Neural crest cell (in vitro differentiated cells): Measurements from ENCODE around the gene PKM. TPM values are rescaled to one million over a fixed set of nuclear protein-coding genes. Genes with fewer than 3 reads are reported as not detected.
"Not testable (repeated sequence)": the region's sequence is repeated elsewhere in the genome, so short reads cannot be mapped to it uniquely, and the experiment has no call there.

Experiments
- DNase-seq: peaks from one replicate; pipeline ENCODE4 v3.0.0; 2021; ENCODE audit warnings: low read depth, mixed read lengths, low spot score
- H3K27ac Mint-ChIP-seq: one replicate; pipeline ENCODE4 v1.8.0; 2021; ENCODE audit warnings: mild to moderate bottlenecking, mixed read lengths; ENCODE audit not compliant: unreplicated experiment
- H3K27me3 Mint-ChIP-seq: 2 replicates; pipeline ENCODE4 v1.8.0; 2021; ENCODE audit warnings: low read depth, mild to moderate bottlenecking, mixed read lengths
- H3K36me3 Mint-ChIP-seq: 2 replicates; pipeline ENCODE4 v1.8.0; 2021; ENCODE audit warnings: low read depth, mild to moderate bottlenecking, mixed read lengths
- H3K4me1 Mint-ChIP-seq: 2 replicates; pipeline ENCODE4 v1.8.0; 2021; ENCODE audit warnings: mixed read lengths
- H3K4me3 Mint-ChIP-seq: one replicate; pipeline ENCODE4 v1.8.0; 2021; ENCODE audit warnings: mild to moderate bottlenecking, mixed read lengths
- H3K9me3 Mint-ChIP-seq: 2 replicates; pipeline ENCODE4 v1.8.0; 2021; ENCODE audit warnings: mixed read lengths
- CTCF ChIP-seq: fragments of 200-600 bp; sonication (generic); conservative IDR thresholded peaks from 2 replicates; pipeline ENCODE4 v1.5.0; 2021; ENCODE audit warnings: antibody characterized with exemption, mild to moderate bottlenecking
- total RNA-seq: library from RNA; stranded (reverse); gene quantifications from 2 replicates; pipeline ENCODE4 v1.2.1, GENCODE V29; 2021

Gene PKM
- total RNA-seq, 1 donor from 2014 or later = 905 TPM

GRCh38 chr15:72172796-72173195 is 58.2 kb downstream of the PKM start:
- Mint-ChIP-seq H3K27ac (no peak overlapping the region), H3K36me3 (no peaks in the 10 kb centered on the region), H3K4me1 (peaks cover 14% of the 10 kb centered on the region), H3K27me3 (peaks cover 3% of the 10 kb centered on the region), H3K4me3 (no peak overlapping the region), H3K9me3 (no peaks in the 10 kb centered on the region)
- no peak for TF ChIP-seq CTCF
- DNase-seq = no peak

GRCh38 chr15:72171978-72172377 is 59.0 kb downstream of the PKM start:
- H3K9me3 Mint-ChIP-seq, DNase-seq, H3K27ac Mint-ChIP-seq, H3K36me3 Mint-ChIP-seq, H3K27me3 Mint-ChIP-seq, H3K4me3 Mint-ChIP-seq: not testable (repeated sequence)
- H3K4me1 Mint-ChIP-seq = peaks cover 14% of the 10 kb centered on the region

- Mint-ChIP-seq H3K9me3 (no peaks in the 10 kb centered on the region), H3K36me3 (no peaks in the 10 kb centered on the region), H3K27ac (no peak overlapping the region), H3K4me3 (no peak overlapping the region), H3K27me3 (peaks cover 3% of the 10 kb centered on the region), H3K4me1 (peaks cover 14% of the 10 kb centered on the region)
- DNase-seq = no peak
- no peak for TF ChIP-seq CTCF
These were observed 60.3 kb downstream of the PKM start for GRCh38 chr15:72170691-72171090.

- no peak for DNase-seq
- Mint-ChIP-seq H3K4me1 (peaks cover 14% of the 10 kb centered on the region), H3K27ac (no peak overlapping the region), H3K36me3 (no peaks in the 10 kb centered on the region), H3K9me3 (no peaks in the 10 kb centered on the region), H3K27me3 (peaks cover under 1% of the 10 kb centered on the region), H3K4me3 (no peak overlapping the region)
- TF ChIP-seq CTCF = no peak
These were observed 60.9 kb downstream of the PKM start for GRCh38 chr15:72169921-72170611.

- no peak for TF ChIP-seq CTCF
- Mint-ChIP-seq H3K27ac (no peak overlapping the region), H3K36me3 (no peaks in the 10 kb centered on the region), H3K4me1 (peaks cover 14% of the 10 kb centered on the region), H3K9me3 (no peaks in the 10 kb centered on the region), H3K27me3 (no peaks in the 10 kb centered on the region), H3K4me3 (no peak overlapping the region)
- no peak for DNase-seq
These were observed 61.6 kb downstream of the PKM start for GRCh38 chr15:72169236-72169920.

- Mint-ChIP-seq H3K27me3 (no peaks in the 10 kb centered on the region), H3K4me3 (no peak overlapping the region), H3K27ac (no peak overlapping the region), H3K4me1 (peaks cover 14% of the 10 kb centered on the region), H3K36me3 (no peaks in the 10 kb centered on the region), H3K9me3 (no peaks in the 10 kb centered on the region)
- DNase-seq = no peak
- no peak for TF ChIP-seq CTCF
These were observed 62.2 kb downstream of the PKM start for GRCh38 chr15:72168808-72169190.
